H1 (cell line): ENCODE measurements around the gene ASCL2. TPM values are rescaled to one million over a fixed set of nuclear protein-coding genes. Genes with fewer than 3 reads are reported as not detected.

Experiments
- CTCF ChIA-PET: fragments of 300-600 bp; sonication (Branson Sonifier 250); formaldehyde crosslinking; loops from one replicate; lab custom pipeline; 2021; ENCODE audit not compliant: partially characterized antibody; lab: Charles Lee
- POLR2A ChIA-PET: fragments of 300-600 bp; sonication (Branson Sonifier 250); formaldehyde crosslinking; loops from one replicate; lab custom pipeline; 2021; ENCODE audit warnings: inconsistent platforms; ENCODE audit not compliant: partially characterized antibody; lab: Charles Lee
- DNase-seq, 2 experiments: peaks; one replicate each; pipeline versions ENCODE4 v3.0.0 to v3.0.0-alpha.2; 2010 to 2022; ENCODE audit warnings: low spot score in 2 of 2, low read depth in 1 of 2, mixed read lengths in 1 of 2
- FAIRE-seq: peaks from 2 replicates; lab custom pipeline; 2011; peaks lifted over from hg19 to GRCh38; lab: Jason Lieb, UNC
- H2AFZ ChIP-seq: 2 replicates; pipeline ENCODE4 v1.8.1; 2012; ENCODE audit warnings: low read length, inconsistent platforms
- H2AK5ac ChIP-seq: 2 replicates; pipeline ENCODE4 v1.6.1; 2013; ENCODE audit warnings: low read depth, low read length
- H2BK120ac ChIP-seq: replicated peaks from 2 replicates; pipeline ENCODE3; 2013; ENCODE audit warnings: low read depth, low read length, inconsistent platforms
- H2BK12ac ChIP-seq: 2 replicates; pipeline ENCODE4 v1.6.1; 2013; ENCODE audit warnings: low read depth, low read length
- H2BK15ac ChIP-seq: 2 replicates; pipeline ENCODE4 v1.6.1; 2013; ENCODE audit warnings: low read length
- H2BK20ac ChIP-seq: 2 replicates; pipeline ENCODE4 v1.6.1; 2013; ENCODE audit warnings: low read length
- H2BK5ac ChIP-seq: 2 replicates; pipeline ENCODE4 v1.6.1; 2013; ENCODE audit warnings: low read depth, low read length
- H3K14ac ChIP-seq: 2 replicates; pipeline ENCODE4 v1.6.1; 2013; ENCODE audit warnings: inconsistent platforms; ENCODE audit not compliant: insufficient read length
- H3K18ac ChIP-seq: 2 replicates; pipeline ENCODE4 v1.6.1; 2013; ENCODE audit warnings: low read length; ENCODE audit errors: extremely low read depth
- H3K23ac ChIP-seq: 2 replicates; pipeline ENCODE4 v1.6.1; 2013; ENCODE audit warnings: inconsistent platforms; ENCODE audit not compliant: insufficient read length
- H3K23me2 ChIP-seq: 2 replicates; pipeline ENCODE4 v1.6.1; 2013; ENCODE audit warnings: low read depth, low read length
- H3K27ac ChIP-seq: 2 replicates; pipeline ENCODE4 v1.6.1; 2011; ENCODE audit warnings: low read depth, low read length, inconsistent platforms
- H3K27me3 ChIP-seq, 4 experiments: replicated peaks in 1 of 4; 1 replicate in 1 of 4; 2 replicates in 3 of 4; pipeline versions ENCODE4 v1.6.1 to v1.8.1; 2011 to 2013; ENCODE audit warnings: low read length in 3 of 4, mild to moderate bottlenecking in 3 of 4, inconsistent platforms in 2 of 4, mixed read lengths in 2 of 4, moderate library complexity in 1 of 4; ENCODE audit not compliant: control insufficient read depth in 3 of 4, insufficient read depth in 3 of 4; ENCODE audit errors: extremely low read depth in 1 of 4
- H3K36me3 ChIP-seq, 4 experiments: 2 replicates each; pipeline versions ENCODE4 v1.6.1 to v1.8.1; 2011 to 2013; ENCODE audit warnings: mild to moderate bottlenecking in 4 of 4, low read length in 3 of 4, moderate library complexity in 2 of 4, control low read depth in 1 of 4, inconsistent platforms in 1 of 4; ENCODE audit not compliant: insufficient read depth in 4 of 4, control insufficient read depth in 2 of 4
- H3K4ac ChIP-seq: replicated peaks from 2 replicates; pipeline ENCODE3; 2013; ENCODE audit warnings: low read length, low read depth, mixed read lengths, inconsistent platforms; ENCODE audit not compliant: insufficient read length
- H3K4me1 ChIP-seq, 4 experiments: replicated peaks in 1 of 4; 1 replicate in 1 of 4; 2 replicates in 3 of 4; pipeline versions ENCODE4 v1.6.1 to v1.8.1; 2011 to 2013; ENCODE audit warnings: low read length in 3 of 4, inconsistent platforms in 2 of 4, mixed read lengths in 1 of 4; ENCODE audit not compliant: insufficient read depth in 4 of 4, control insufficient read depth in 3 of 4
- H3K4me2 ChIP-seq, 2 experiments: 2 replicates each; pipeline versions ENCODE4 v1.6.1 to v1.8.1; 2011 to 2013; ENCODE audit warnings: low read depth in 2 of 2, low read length in 2 of 2, control low read depth in 1 of 2, inconsistent platforms in 1 of 2, mild to moderate bottlenecking in 1 of 2; ENCODE audit not compliant: insufficient read depth in 1 of 2
- H3K4me3 ChIP-seq, 4 experiments: fragments of 200-600, 300-600 bp in 1 of 4; sonication (generic), shearing (Covaris generic), sonication (Bioruptor Twin) in 1 of 4; 2 replicates each; pipeline versions ENCODE4 v1.5.1 to v1.8.1; 2011 to 2016; ENCODE audit warnings: low read length in 4 of 4, low read depth in 3 of 4, control low read depth in 2 of 4, inconsistent platforms in 2 of 4, mild to moderate bottlenecking in 2 of 4, mixed read lengths in 1 of 4, moderate library complexity in 1 of 4; ENCODE audit not compliant: insufficient read depth in 2 of 4; ENCODE audit errors: extremely low read depth in 1 of 4
- H3K56ac ChIP-seq: replicated peaks from 2 replicates; pipeline ENCODE3; 2013; ENCODE audit warnings: low read depth, mild to moderate bottlenecking, mixed read lengths, low read length, inconsistent platforms; ENCODE audit not compliant: insufficient read length
- H3K79me1 ChIP-seq: 2 replicates; pipeline ENCODE4 v1.6.1; 2013; ENCODE audit warnings: low read depth, low read length, control low read depth
- H3K79me2 ChIP-seq, 2 experiments: 2 replicates each; pipeline versions ENCODE4 v1.6.1 to v1.8.1; 2012 to 2013; ENCODE audit warnings: low read length in 2 of 2, mild to moderate bottlenecking in 2 of 2, inconsistent platforms in 1 of 2; ENCODE audit not compliant: insufficient read depth in 2 of 2, control insufficient read depth in 1 of 2
- H3K9ac ChIP-seq, 4 experiments: replicated peaks in 1 of 4; 1 replicate in 1 of 4; 2 replicates in 3 of 4; pipeline versions ENCODE4 v1.6.1 to v1.8.1; 2011 to 2013; ENCODE audit warnings: low read depth in 3 of 4, low read length in 3 of 4, control low read depth in 2 of 4, mild to moderate bottlenecking in 2 of 4, moderate library complexity in 2 of 4, inconsistent platforms in 1 of 4; ENCODE audit errors: extremely low read depth in 1 of 4
- H3K9me3 ChIP-seq, 2 experiments: 2 replicates each; pipeline versions ENCODE4 v1.6.1 to v1.8.1; 2012 to 2013; ENCODE audit warnings: mild to moderate bottlenecking in 2 of 2, moderate library complexity in 2 of 2, control low read depth in 1 of 2, inconsistent platforms in 1 of 2, low read depth in 1 of 2, low read length in 1 of 2, mixed read lengths in 1 of 2; ENCODE audit not compliant: insufficient read depth in 2 of 2
- H4K20me1 ChIP-seq, 2 experiments: replicated peaks in 1 of 2; 2 replicates each; pipeline versions ENCODE3 to v1.8.1; 2011 to 2013; ENCODE audit warnings: inconsistent platforms in 2 of 2, low read length in 2 of 2, mild to moderate bottlenecking in 1 of 2; ENCODE audit not compliant: insufficient read depth in 2 of 2, control insufficient read depth in 1 of 2
- H4K5ac ChIP-seq: 2 replicates; pipeline ENCODE4 v1.6.1; 2013; ENCODE audit warnings: low read length, low read depth, mixed read lengths, inconsistent platforms; ENCODE audit not compliant: insufficient read length
- H4K8ac ChIP-seq: 2 replicates; pipeline ENCODE4 v1.8.0; 2013; ENCODE audit warnings: mild to moderate bottlenecking, moderate library complexity, low read length, inconsistent platforms; ENCODE audit not compliant: insufficient read depth; ENCODE audit errors: extremely low read depth
- H4K91ac ChIP-seq: replicated peaks from 2 replicates; pipeline ENCODE3; 2013; ENCODE audit warnings: low read length, mixed read lengths, inconsistent platforms; ENCODE audit not compliant: insufficient read length
- BCL11A ChIP-seq, 2 experiments: IDR thresholded peaks; one replicate each; pipeline ENCODE4 v1.6.1; 2011; ENCODE audit warnings: low read depth in 2 of 2, low read length in 2 of 2, mild to moderate bottlenecking in 2 of 2
- EGR1 ChIP-seq: IDR thresholded peaks from 2 replicates; pipeline ENCODE4 v1.6.1; 2011; ENCODE audit warnings: low read depth, low read length, borderline replicate concordance
- FOSL1 ChIP-seq: IDR thresholded peaks from 2 replicates; pipeline ENCODE4 v1.6.1; 2011; ENCODE audit warnings: mild to moderate bottlenecking, low read depth, low read length, moderate library complexity; ENCODE audit not compliant: insufficient read depth
- HDAC2 ChIP-seq, 2 experiments: fragments of 300-600 bp in 1 of 2; sonication (generic) in 1 of 2; IDR thresholded peaks; 2 replicates each; pipeline ENCODE4 v1.6.1; 2011 to 2012; ENCODE audit warnings: low read depth in 2 of 2, low read length in 2 of 2, mild to moderate bottlenecking in 2 of 2, moderate library complexity in 2 of 2, borderline replicate concordance in 1 of 2, inconsistent platforms in 1 of 2
- JUND ChIP-seq: IDR thresholded peaks from 2 replicates; pipeline ENCODE4 v1.6.1; 2011; ENCODE audit warnings: mild to moderate bottlenecking, improper control_type of control experiment, low read length
- MAX ChIP-seq: IDR thresholded peaks from 2 replicates; pipeline ENCODE4 v1.6.1; 2012; ENCODE audit warnings: inconsistent platforms
- POLR2A ChIP-seq, 2 experiments: IDR thresholded peaks; 1 replicate in 1 of 2; 2 replicates in 1 of 2; pipeline ENCODE4 v1.6.1; 2011; ENCODE audit warnings: low read depth in 2 of 2, low read length in 2 of 2, mild to moderate bottlenecking in 2 of 2; ENCODE audit errors: control extremely low read depth in 1 of 2
- RBBP5 ChIP-seq: IDR thresholded peaks from 2 replicates; pipeline ENCODE4 v1.7.1; 2012; ENCODE audit warnings: low read depth, mild to moderate bottlenecking, inconsistent platforms, low read length, moderate library complexity, borderline replicate concordance
- RNF2 ChIP-seq: fragments of 200-900, 300-1000 bp; sonication (generic); IDR thresholded peaks from 2 replicates; pipeline ENCODE4 v1.7.1; 2016; ENCODE audit warnings: borderline replicate concordance, low read depth, mild to moderate bottlenecking, antibody characterized with exemption, low read length; ENCODE audit not compliant: poor library complexity, severe bottlenecking; ENCODE audit errors: missing control alignments
- SAP30 ChIP-seq: fragments of 300-600 bp; sonication (generic); IDR thresholded peaks from 2 replicates; pipeline ENCODE4 v1.7.1; 2012; ENCODE audit warnings: low read length, moderate library complexity, mild to moderate bottlenecking, inconsistent platforms; ENCODE audit not compliant: insufficient read depth, insufficient replicate concordance
- SP1 ChIP-seq: IDR thresholded peaks from 2 replicates; pipeline ENCODE4 v1.6.1; 2011; ENCODE audit warnings: low read depth, low read length
- SRF ChIP-seq: IDR thresholded peaks from 2 replicates; pipeline ENCODE4 v1.6.1; 2011; ENCODE audit warnings: mild to moderate bottlenecking, low read depth, low read length, moderate library complexity
- TBP ChIP-seq: IDR thresholded peaks from 2 replicates; pipeline ENCODE4 v1.6.1; 2011; ENCODE audit warnings: low read depth, low read length, improper control_type of control experiment
- WGBS, 2 experiments: shearing (Covaris generic) in 1 of 2; methylation state at CpG; one replicate each; pipeline versions ENCODE4 v1.1.6 to v1.1.7; 2013 to 2015; ENCODE audit warnings: low lambda C conversion rate in 2 of 2, mixed read lengths in 2 of 2, inconsistent platforms in 1 of 2, low coverage in 1 of 2, missing lambda C conversion rate in 1 of 2; ENCODE audit not compliant: insufficient replicate concordance in 2 of 2, insufficient coverage in 1 of 2, insufficient read length in 1 of 2; ENCODE audit errors: extremely low coverage in 1 of 2, missing lambda C conversion rate in 1 of 2; 5-methylcytosine and 5-hydroxymethylcytosine counted together
- polyA plus RNA-seq, 7 experiments: library from polyadenylated mRNA; depleted of rRNA in 3 of 7; stranded (reverse) in 5 of 7; unstranded in 2 of 7; fragments of >200 nt in 5 of 7; fragments of 200-250 nt in 2 of 7; gene quantifications; 1 replicate in 5 of 7; 2 replicates in 1 of 7; 4 replicates in 1 of 7; pipeline versions ENCODE4 v1.2.1 to v1.2.3, GENCODE V29; 2011 to 2013; ENCODE audit warnings: missing spikeins in 2 of 7, mixed read lengths in 2 of 7
- total RNA-seq: library from RNA; stranded (reverse); fragmentation: NEBNext Ultra II Directional; extraction: Animal tissue kit (Norgen Biotek cat#: 25700); gene quantifications from 2 replicates; pipeline ENCODE4 v1.2.1, GENCODE V29; 2021

ASCL2 gene
- total and polyA plus RNA-seq, 2 of the 8 experiments (the other 6 are each of a cell fraction or from before 2014, with no cell fraction given), result 0.51 to 0.56 TPM

- H3K27ac ChIP-seq, result no peak overlapping the region
- H3K9me3 ChIP-seq, result no peaks in the 10 kb centered on the region; a peak in 1 of 4 replicates
- no peak overlapping the region for H3K4me2 ChIP-seq
- H3K23ac ChIP-seq, result no peak overlapping the region
- no peak overlapping the region for H2BK5ac ChIP-seq
- H3K56ac ChIP-seq, result no peak overlapping the region
- no peak overlapping the region for H4K5ac ChIP-seq
- H3K4me1 ChIP-seq, result no peaks in the 10 kb centered on the region
- no peak overlapping the region for H3K14ac ChIP-seq
- H3K27me3 ChIP-seq, result peaks cover 0 to 2% (median 0%) of the 10 kb centered on the region in 4 experiments; a peak in 1 of 7 replicates
- no peaks in the 10 kb centered on the region for H3K23me2 ChIP-seq
- DNase-seq (no peak), FAIRE-seq (no peak)
- H3K4me3 ChIP-seq, result no peak overlapping the region
- H2AK5ac ChIP-seq, result no peak overlapping the region
- 82% methylated on average over 2 of the region's 3 CpGs; no CpG with 5 or more reads in 1 of the 2 experiments for WGBS, 2 experiments
- no peak overlapping the region for H3K4ac ChIP-seq
- H3K18ac ChIP-seq, result no peak overlapping the region
- H3K9ac ChIP-seq, result no peak overlapping the region
- no peak overlapping the region for H2BK120ac ChIP-seq
- CTCF ChIA-PET, result interaction anchor here (0.9 to 3.8 kb wide), 11 partner anchors 10 to 148 kb away, joined by 3 to 34 read pairs (median 5); no protein-coding TSS in a partner anchor
- no peak overlapping the region for H2BK12ac ChIP-seq
- H3K79me1 ChIP-seq, result no peaks in the 10 kb centered on the region
- H4K8ac ChIP-seq, result 0 out of 2 replicates have a peak overlapping the region, but pooled peaks have one; percentile 5
- no peaks in the 10 kb centered on the region for H4K20me1 ChIP-seq
- H3K79me2 ChIP-seq, result no peaks in the 10 kb centered on the region
- no peaks in the 10 kb centered on the region for H3K36me3 ChIP-seq
- H2AFZ ChIP-seq, result no peak overlapping the region
- POLR2A ChIA-PET, result interaction anchor here (1.1 kb wide), 1 partner anchor 61 kb away, joined by 3 read pairs; no protein-coding TSS in a partner anchor
- H4K91ac ChIP-seq, result no peak overlapping the region
- no peak overlapping the region for H2BK15ac ChIP-seq
- H2BK20ac ChIP-seq, result no peak overlapping the region
- TF ChIP-seq SRF, result no peak
- TF ChIP-seq RBBP5, result no peak
- TF ChIP-seq SAP30, result no peak
- TF ChIP-seq JUND, result no peak
- no peak for TF ChIP-seq MAX
- TF ChIP-seq HDAC2 (IDR thresholded peaks at IDR 0.05; ENCODE audit: borderline replicate concordance in 1 of 2, low read depth in 2 of 2, low read length in 2 of 2), result no peak
- TF ChIP-seq SP1, result no peak
- no peak for TF ChIP-seq TBP
- no peak for TF ChIP-seq RNF2
- TF ChIP-seq FOSL1, result no peak
- no peak for TF ChIP-seq EGR1
- TF ChIP-seq BCL11A (IDR thresholded peaks at IDR 0.05; ENCODE audit: low read depth in 2 of 2, low read length in 2 of 2), result no peak
- no peak for TF ChIP-seq POLR2A (IDR thresholded peaks at IDR 0.05; ENCODE audit: control extremely low read depth in 1 of 2, low read depth in 2 of 2, low read length in 2 of 2)
Observed at GRCh38 chr11:2316963-2317244, 46.5 kb upstream of the ASCL2 start.
